SKM-1 (cell line): Measurements from ENCODE around the gene GALM.
"Not testable (repeated sequence)": the region's sequence is repeated elsewhere in the genome, so short reads cannot be mapped to it uniquely, and the experiment has no call there.

ENCODE experiments used
- DNase-seq: peaks from one replicate; lab custom pipeline; 2025; ENCODE audit not compliant: unreplicated experiment; lab: John Stamatoyannopoulos, UW

GALM gene

DNA sequence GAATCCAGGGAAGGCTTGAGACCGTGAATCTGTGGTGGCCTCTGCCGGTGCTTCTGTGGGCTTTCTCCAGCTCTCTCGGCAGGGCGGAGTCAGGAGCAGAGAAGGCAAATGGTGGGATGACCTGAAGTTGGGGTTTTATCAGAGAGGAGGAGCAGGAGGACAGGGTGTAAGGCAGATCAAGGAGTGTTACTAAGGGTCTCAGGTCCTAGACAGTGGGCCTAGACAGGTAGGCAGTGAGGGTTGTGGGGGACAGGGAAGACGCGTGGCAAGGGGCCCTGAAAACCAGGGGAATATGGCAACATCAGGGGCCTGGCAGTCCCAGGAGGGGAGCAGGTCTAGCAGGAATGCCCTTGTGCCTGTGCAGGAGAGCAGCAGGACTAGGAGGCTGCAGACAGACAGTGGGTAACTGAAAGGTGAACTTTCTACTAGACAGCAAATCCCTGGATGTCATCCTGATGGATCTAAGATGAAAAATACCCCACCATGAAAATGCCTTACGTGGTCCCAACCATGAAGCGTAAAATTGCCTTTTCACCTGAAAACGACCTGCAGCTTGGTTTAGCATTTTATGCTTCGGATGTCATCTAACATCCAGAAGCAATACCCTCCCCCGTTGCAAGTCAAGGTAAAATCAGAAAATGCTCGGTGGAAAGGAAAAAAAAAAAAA lies 43.1 kb downstream of the GALM start:
- DNase-seq, result no peak

DNA sequence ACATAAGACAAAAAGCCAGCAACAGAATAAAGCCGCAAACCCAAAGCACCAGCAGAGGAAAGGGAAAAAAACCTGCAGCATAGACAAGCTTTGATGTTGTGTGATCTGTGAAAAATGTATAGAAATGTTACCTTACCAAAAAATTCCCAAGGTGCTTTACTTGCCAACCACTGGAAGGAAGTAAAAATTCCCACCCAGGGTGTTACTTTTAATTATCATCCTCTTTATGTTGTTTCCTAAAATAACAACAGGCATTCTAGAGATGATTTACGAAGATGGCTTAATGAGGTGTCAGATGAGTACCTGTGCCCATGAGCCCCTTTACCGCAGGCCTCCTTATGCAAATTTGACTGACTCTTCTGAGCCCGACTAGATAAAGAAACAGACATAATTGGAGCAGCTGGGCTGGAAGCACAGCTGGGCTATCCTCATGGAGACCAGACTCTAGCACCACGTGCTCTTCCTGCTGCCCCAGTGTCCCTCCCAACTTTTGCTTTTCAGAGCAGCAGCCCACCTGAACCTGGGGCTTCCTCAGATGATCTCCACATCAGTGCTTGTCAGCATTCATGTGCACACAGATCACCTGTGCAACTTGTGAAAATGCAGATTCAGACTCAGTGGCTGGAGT lies 43.8 kb downstream of the GALM start:
- no peak for DNase-seq

- no peak for DNase-seq
Measured at GRCh38 chr2:38711558-38711957, 45.6 kb downstream of the GALM start.

GRCh38 chr2:38712413-38712812 lies 46.5 kb downstream of the GALM start:
- DNase-seq, result no peak

DNA sequence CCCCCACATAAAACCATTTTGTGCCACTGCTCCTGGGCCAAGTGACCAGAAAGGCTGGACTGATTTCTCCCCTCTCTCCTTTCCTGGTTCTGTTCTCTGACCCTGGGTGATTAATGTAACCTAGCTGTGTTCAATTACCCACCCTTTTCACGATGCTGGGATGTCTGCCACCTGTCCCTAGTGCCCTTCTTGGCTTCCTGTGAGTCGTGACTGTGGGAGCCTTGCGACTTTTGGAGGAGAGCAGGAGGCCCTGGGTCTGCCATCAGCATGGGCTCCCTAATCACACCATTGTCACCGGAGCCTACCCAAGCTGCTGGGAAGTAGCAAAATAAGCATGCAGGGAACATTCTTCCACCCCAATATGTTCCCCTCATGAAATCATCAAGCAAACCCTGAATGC lies 47.0 kb downstream of the GALM start:
- no peak for DNase-seq

DNA sequence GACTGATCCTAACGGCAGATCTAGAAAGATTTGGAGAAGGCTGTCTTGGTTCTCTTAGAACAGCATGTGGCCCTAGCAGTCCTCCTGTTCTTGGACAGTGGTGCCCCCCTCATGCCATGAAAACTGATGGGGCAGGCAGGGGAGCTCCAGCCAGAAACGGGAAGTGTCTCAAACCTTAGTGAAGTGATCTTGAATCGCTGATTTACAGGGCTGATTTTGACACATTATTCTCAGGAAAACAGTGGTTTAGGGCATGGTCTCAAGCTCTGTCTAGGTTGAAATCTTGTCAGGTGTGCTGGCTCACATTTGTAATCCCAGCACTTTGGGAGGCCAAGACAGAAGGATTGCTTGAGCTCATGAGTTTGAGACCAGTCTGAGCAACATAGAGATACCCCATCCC lies 47.4 kb downstream of the GALM start:
- no peak for DNase-seq

GRCh38 chr2:38714941-38715340 lies 49.0 kb downstream of the GALM start:
- DNase-seq, result not testable (repeated sequence)

GRCh38 chr2:38716185-38716584 lies 50.3 kb downstream of the GALM start:
- no peak for DNase-seq

DNA sequence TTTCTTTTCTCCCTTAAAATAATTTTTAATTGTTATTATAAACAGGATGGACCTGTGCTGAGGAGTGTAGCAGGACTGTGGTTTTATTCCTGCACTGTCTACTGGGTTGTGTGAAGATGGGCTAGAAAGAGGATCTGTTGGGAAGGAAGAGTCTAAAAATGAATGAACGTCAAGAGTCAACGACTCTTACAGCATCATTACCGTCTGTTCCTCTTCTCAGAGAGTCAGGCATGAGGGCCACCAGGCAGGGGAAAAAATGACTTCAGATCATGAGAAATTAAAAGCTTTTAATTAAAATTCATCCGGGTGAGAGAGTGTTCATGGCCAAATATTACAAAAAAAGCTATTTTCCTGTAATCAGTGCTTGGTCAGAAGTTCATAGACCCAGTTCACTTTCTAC lies 52.7 kb downstream of the GALM start:
- no peak for DNase-seq

GRCh38 chr2:38719706-38720105 lies 53.8 kb downstream of the GALM start:
- DNase-seq, result no peak

DNA sequence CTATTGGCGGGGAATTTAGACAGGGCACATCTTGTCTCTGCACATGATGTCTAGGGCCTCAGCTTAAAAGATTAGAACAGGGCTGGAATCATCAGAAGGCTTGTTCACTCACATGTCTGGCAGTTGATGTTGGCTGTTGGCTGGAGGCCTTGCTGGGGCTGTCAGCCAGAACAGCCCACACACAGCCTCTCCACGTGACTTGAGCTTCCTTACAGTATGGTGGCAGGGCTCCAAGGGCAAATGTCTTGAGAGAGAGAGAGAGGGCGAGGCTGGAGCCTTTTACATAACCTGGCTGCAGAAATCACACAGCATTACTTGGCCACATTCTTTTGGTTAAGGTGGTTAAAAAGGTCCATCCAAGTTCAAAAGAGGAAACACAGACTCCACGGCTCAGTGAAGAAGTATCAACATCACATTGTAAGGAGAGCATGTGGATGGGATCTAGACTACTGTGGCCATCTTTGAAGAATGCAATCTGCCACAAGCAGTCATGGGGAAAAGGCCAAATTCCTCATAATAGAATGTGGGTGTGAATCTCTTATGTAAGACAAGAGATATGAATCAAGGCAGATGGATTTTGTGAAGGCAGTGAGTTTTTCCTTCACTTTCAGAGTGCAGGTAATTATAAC lies 54.8 kb downstream of the GALM start:
- no peak for DNase-seq

- no peak for DNase-seq
Measured at GRCh38 chr2:38722271-38723061, 56.6 kb downstream of the GALM start.

- DNase-seq, result no peak
Measured at GRCh38 chr2:38723173-38723572, 57.3 kb downstream of the GALM start.

DNA sequence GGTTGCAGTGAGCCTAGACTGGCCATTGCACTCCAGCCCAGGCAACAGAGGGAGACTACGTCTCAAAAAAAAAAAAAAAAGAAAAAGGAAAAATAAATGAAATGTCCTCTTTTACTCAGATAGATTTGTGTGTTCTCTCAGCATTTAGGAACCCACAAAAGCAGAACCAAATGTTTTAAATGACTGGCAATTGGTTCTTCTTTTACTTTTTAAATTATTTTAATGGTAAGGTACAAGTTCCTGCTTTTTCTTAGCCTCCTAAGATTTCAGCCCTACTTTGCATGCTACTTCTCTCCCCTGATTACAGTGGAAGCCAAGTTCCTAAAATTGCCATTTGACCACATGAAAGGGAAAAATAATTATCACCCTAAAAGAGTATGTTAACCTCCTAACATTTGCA lies 61.7 kb downstream of the GALM start:
- no peak for DNase-seq

DNA sequence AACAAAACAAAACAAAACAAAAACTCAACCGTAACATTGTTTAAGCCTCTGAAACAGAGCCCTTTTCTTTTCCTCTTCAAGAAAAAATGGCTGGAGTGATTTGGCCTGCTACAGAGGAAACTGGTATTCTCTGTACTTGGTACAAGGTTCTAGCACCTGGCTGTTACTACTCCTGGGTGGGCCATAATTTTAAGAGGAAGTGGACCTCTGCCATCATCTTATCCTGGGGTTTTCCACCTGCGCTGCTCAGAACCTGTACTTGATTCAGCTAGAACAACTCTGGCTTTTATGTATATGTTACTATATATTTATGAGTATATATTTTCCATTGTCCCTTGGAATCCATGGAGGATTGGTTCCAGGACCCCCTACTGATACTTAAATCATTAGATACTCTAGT lies 62.8 kb downstream of the GALM start:
- no peak for DNase-seq

DNA sequence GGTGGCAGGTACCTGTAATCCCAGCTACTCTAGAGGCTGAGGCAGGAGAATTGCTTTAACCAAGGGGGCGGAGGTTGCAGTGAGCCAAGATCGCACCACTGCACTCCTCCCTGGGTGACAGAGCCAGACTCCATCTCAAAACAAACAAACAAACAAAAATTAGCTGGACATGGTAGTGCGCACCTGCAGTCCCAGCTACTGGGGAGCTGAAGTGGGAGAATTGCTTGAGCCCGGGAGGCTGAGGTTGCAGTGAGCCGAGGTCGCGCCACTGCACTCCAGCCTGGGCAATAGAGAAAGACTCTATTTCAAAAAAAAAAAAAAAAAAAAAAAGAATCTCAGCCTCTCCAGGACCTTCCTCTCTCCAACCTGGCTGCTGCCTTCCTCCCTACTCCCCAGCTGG lies 65.2 kb downstream of the GALM start:
- no peak for DNase-seq

- DNase-seq, result no peak
Measured at GRCh38 chr2:38731684-38732221, 65.8 kb downstream of the GALM start.

DNA sequence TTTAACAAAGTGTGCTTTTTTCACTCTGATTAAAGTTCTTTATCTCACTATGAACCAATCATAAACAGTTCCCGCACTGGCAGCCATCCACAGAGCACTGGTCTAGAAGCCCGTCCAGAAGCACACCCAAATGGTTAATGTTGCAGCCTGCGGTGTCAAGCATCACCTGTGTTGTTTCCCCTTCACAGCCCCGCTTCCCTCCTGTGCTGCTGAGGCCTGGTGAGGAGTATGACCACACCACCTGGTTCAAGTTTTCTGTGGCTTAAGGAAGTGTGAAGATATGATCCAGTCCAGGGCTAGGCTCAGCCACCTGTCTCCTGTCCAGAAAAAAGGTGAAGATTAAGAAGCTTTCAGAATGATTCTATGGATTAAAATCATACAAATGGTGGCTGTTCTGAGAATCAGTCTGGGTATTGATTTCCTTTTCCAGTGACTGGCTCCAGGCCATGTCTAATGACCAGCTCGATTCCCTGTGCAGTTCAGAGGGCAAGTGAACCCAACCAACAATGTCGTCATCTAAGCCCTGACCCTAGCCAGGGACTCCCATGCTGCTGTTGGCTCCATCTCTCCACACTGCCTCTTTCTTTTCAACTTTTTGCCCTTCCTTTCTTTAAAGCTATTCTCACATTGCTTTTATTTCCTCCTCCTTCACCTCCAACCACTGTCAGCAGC lies 67.5 kb downstream of the GALM start:
- DNase-seq, result no peak

GRCh38 chr2:38734299-38735058 lies 68.6 kb downstream of the GALM start:
- no peak for DNase-seq

DNA sequence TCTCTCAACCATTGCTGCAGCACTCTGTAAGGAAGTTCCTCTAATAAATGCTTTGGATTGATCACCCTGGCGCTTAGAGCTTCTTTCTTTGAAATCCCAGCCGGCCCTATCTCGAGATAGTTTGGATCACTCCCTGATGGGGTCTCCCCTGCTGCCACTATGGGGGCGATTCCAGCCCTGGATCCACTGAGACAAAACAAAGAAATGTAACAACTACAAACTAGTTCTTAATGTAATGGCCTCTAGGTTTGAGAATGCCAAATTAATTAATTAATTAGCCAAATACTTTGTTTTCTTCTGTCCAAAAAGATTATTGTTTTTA lies 70.0 kb downstream of the GALM start:
- DNase-seq, result no peak
